AG04449 (cell line): ENCODE results near the gene SLU7.
A peak's percentile ranks its signal among the peaks of the same experiment; 100 is the strongest.

Experiments
- CTCF ChIA-PET: fragments of 350-600 bp; formaldehyde crosslinking; extraction: SDS; loops from one replicate; lab custom pipeline; 2021; ENCODE audit warnings: antibody characterized with exemption; lab: Yijun Ruan, JAX
- POLR2A ChIA-PET: fragments of 400-600, 350-600 bp; formaldehyde crosslinking; extraction: SDS; loops from one replicate; lab custom pipeline; 2020; ENCODE audit warnings: antibody characterized with exemption, inconsistent platforms; lab: Yijun Ruan, JAX
- DNase-seq: peaks from one replicate; pipeline ENCODE4 v3.0.0-alpha.2; 2010; ENCODE audit warnings: low read depth, low spot score
- H3K4me3 ChIP-seq: 2 replicates; pipeline ENCODE4 v1.5.1; 2011; ENCODE audit warnings: low read depth, mild to moderate bottlenecking, control low read depth, low read length
- TF ChIP-seq, protein P1 (sequence below): IDR thresholded peaks from one replicate; pipeline ENCODE4 v1.5.1; 2011; ENCODE audit warnings: mild to moderate bottlenecking, moderate library complexity, low read length, control low read depth, inconsistent platforms; ENCODE audit not compliant: insufficient read depth; ENCODE audit errors: missing control alignments

The SLU7 gene

DNA sequence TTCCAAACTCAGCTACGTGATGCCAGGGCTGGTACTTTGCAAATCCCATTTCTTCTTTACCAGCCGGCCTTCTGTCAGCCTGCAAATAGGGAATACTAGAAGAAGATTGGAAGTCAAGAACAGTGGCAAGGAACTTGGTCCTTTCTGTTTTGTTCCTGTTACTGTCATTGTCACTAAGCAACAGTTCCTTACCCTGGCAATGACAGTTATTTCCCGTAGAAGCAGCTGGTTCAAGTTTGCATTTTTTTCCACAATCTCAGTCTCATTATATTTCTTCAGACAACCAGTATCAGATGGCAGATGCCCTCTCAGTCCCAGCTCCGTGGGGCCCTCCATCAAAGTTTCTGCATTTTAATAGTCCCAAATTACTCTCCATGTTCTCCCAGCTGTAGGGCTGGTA lies 39.4 kb downstream of the SLU7 start:
- DNase-seq = no peak
- ChIA-PET CTCF (interaction anchor here (1.2 to 3.7 kb wide), 7 partner anchors 9 to 359 kb away, joined by 3 to 19 read pairs (median 3); no protein-coding TSS in a partner anchor), POLR2A (no interaction called here)
- TF ChIP-seq, protein P1, sequence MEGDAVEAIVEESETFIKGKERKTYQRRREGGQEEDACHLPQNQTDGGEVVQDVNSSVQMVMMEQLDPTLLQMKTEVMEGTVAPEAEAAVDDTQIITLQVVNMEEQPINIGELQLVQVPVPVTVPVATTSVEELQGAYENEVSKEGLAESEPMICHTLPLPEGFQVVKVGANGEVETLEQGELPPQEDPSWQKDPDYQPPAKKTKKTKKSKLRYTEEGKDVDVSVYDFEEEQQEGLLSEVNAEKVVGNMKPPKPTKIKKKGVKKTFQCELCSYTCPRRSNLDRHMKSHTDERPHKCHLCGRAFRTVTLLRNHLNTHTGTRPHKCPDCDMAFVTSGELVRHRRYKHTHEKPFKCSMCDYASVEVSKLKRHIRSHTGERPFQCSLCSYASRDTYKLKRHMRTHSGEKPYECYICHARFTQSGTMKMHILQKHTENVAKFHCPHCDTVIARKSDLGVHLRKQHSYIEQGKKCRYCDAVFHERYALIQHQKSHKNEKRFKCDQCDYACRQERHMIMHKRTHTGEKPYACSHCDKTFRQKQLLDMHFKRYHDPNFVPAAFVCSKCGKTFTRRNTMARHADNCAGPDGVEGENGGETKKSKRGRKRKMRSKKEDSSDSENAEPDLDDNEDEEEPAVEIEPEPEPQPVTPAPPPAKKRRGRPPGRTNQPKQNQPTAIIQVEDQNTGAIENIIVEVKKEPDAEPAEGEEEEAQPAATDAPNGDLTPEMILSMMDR = no peak
- no peak overlapping the region for H3K4me3 ChIP-seq

DNA sequence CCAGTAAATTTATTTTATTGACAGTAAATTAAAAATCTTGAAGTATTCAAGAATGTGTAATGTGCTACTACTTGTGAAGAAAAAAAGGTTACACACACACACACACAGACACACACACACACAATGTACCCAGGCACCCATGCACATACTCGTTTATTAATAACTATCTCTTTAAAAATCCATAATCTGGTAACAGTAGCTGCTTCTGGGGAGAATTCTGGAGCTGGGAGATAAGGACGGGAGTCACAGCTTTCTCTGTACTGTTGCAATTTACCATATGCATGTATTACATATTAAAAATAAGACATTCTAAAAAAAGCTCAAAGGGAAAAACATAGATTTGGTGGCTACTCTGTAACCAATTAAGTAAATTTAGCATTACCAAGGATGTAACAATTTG lies 40.6 kb downstream of the SLU7 start:
- POLR2A ChIA-PET = no interaction called here
- CTCF ChIA-PET = interaction anchor here (1.0 to 2.5 kb wide), 5 partner anchors 10 to 356 kb away, joined by 3 to 17 read pairs (median 4); no protein-coding TSS in a partner anchor
- TF ChIP-seq, protein P1 = no peak
- no peak for DNase-seq
- H3K4me3 ChIP-seq = no peak overlapping the region

DNA sequence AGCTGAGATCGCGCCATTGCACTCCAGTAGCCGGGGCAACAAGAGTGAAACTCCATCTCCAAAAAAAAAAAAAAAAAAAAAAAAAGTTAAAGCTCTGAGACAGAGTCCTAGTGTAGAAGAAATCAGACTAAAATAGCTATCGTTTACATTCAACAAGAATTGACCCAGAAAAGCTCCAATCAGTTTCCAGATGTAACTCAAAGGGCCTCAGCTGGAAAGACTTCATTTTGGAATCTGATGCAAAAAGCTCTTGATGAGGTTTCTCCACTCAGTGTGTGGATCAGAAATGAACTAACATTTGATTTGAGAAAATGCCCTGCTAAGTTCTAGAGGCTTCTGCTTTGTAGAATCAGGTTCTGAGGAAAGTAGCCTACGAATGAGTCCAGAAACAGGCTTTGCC lies 41.2 kb downstream of the SLU7 start:
- no peak for DNase-seq
- ChIA-PET CTCF (interaction anchor here (0.6 to 2.0 kb wide), 6 partner anchors 14 to 355 kb away, joined by 3 to 11 read pairs (median 4); no protein-coding TSS in a partner anchor), POLR2A (no interaction called here)
- TF ChIP-seq, protein P1 = no peak
- no peak overlapping the region for H3K4me3 ChIP-seq

DNA sequence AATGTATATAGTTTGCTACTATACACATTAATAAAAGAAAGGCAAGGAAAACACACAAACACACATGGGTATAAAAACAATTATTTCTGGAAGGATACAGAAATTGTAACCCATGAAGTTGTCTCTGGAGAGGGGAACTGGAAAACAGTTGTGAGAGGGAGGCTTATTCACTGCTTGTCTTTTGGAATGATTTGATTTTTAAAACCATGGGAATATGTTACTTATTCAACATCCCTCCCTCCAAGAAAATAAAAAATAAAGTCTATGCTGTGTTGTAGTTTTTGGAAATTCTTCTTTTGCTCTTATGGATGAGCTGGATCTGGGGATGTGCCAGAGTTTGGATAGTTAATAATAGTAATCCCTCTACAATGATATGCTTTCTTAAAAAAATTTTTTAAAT lies 42.5 kb downstream of the SLU7 start:
- ChIA-PET CTCF (interaction anchor here (1.1 to 2.2 kb wide), 3 partner anchors 13 to 16 kb away, joined by 3 to 11 read pairs (median 6); no protein-coding TSS in a partner anchor), POLR2A (no interaction called here)
- TF ChIP-seq, protein P1 = no peak
- DNase-seq = no peak
- H3K4me3 ChIP-seq = no peak overlapping the region

DNA sequence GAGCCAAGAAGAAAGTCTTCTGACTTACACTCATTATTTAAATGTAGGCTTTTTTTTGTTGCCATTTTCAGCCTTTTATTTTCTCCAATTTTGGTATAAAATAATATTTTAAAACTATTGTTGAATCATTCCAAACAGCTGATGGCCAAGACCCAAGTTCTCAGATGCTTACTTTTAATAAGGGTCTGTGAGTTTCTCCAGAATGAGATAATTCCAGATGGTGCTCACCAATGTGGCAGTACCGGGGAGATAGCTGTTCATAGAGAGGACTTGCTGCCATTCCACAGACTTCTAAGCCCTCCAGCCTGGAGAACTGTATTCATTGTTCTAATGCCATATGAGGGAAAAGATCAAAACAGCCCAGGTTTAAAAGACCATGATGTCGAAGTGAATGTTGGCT lies 43.2 kb downstream of the SLU7 start:
- POLR2A ChIA-PET = no interaction called here
- no peak overlapping the region for H3K4me3 ChIP-seq
- no peak for DNase-seq
- TF ChIP-seq, protein P1 = no peak
- CTCF ChIA-PET = interaction anchor here (1.1 to 2.2 kb wide), 3 partner anchors 12 to 16 kb away, joined by 3 to 11 read pairs (median 6); no protein-coding TSS in a partner anchor

DNA sequence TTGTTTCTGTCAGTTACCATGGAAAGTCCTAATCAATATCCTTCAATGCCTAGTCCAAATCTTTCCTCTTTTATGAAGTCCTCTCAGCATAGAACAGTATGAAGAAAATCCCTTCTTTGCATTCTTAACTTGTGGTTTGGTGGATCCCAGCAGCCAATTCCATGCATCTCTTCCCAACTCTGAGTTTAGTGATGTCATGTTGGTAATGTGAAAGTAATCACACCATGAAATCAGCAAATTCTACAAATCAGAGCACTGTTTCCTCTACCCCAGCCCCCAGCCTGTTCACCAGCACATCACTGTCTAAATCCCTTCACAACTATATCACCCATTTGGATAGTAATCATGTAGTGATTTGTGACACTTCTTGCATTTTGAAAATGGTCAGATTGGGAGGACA lies 43.7 kb downstream of the SLU7 start:
- POLR2A ChIA-PET = no interaction called here

More for the DNA sequence above, 43.7 kb downstream of the SLU7 start:
- CTCF ChIA-PET = interaction anchor here (2.2 kb wide), 1 partner anchor 12 kb away, joined by 6 read pairs; no protein-coding TSS in a partner anchor
- H3K4me3 ChIP-seq = no peak overlapping the region
- peak; percentile 28 for DNase-seq
- TF ChIP-seq, protein P1 = no peak
